ENCODE data around the gene TOMM40.
"Not testable (repeated sequence)": the region's sequence is repeated elsewhere in the genome, so short reads cannot be mapped to it uniquely, and the experiment has no call there.

TOMM40 gene

GRCh38 chr19:44908074-44908835, 17.2 kb downstream of the TOMM40 start:
- FAIRE-seq (no peak), DNase-seq (ENCODE audit: insufficient read length, low spot score) (no peak)
- no peak for TF ChIP-seq CTCF (IDR thresholded peaks at IDR 0.05; ENCODE audit: insufficient read depth, missing control alignments)

- DNase-seq (ENCODE audit: insufficient read length, low spot score) (no peak), FAIRE-seq (no peak)
- no peak for TF ChIP-seq CTCF (IDR thresholded peaks at IDR 0.05; ENCODE audit: insufficient read depth, missing control alignments)
Measured at GRCh38 chr19:44908836-44909261, 17.8 kb downstream of the TOMM40 start.

- no peak for DNase-seq (ENCODE audit: insufficient read length, low spot score)
- TF ChIP-seq CTCF (IDR thresholded peaks at IDR 0.05; ENCODE audit: insufficient read depth, missing control alignments): no peak
- no peak for FAIRE-seq
Measured at GRCh38 chr19:44909775-44910174, 18.7 kb downstream of the TOMM40 start.

- not testable (repeated sequence) for FAIRE-seq; DNase-seq (ENCODE audit: insufficient read length, low spot score)
Measured at GRCh38 chr19:44911896-44912295, 20.8 kb downstream of the TOMM40 start.

- DNase-seq (ENCODE audit: insufficient read length, low spot score) (no peak), FAIRE-seq (no peak)
- no peak for TF ChIP-seq CTCF (IDR thresholded peaks at IDR 0.05; ENCODE audit: insufficient read depth, missing control alignments)
Measured at GRCh38 chr19:44912854-44913253, 21.8 kb downstream of the TOMM40 start.

GRCh38 chr19:44913512-44914432, 22.7 kb downstream of the TOMM40 start:
- not testable (repeated sequence) for FAIRE-seq; DNase-seq (ENCODE audit: insufficient read length, low spot score)

- peak; percentile 94 for DNase-seq (ENCODE audit: insufficient read length, low spot score)
- not testable (repeated sequence) for FAIRE-seq
Measured at GRCh38 chr19:44914433-44915206, 23.6 kb downstream of the TOMM40 start, which contains the start of gene APOC1. TSS of gene APOC1 (plus strand) at chr19:44914608. CDS start at chr19:44914892, 284 bp downstream.

GRCh38 chr19:44924243-44924725, 33.2 kb downstream of the TOMM40 start:
- FAIRE-seq (no peak), DNase-seq (ENCODE audit: insufficient read length, low spot score) (no peak)
- no peak for TF ChIP-seq CTCF (IDR thresholded peaks at IDR 0.05; ENCODE audit: insufficient read depth, missing control alignments)

Measured in D721Med (cell line).